A549 treated with AZD2906 at 1 μM for 4 hours (cell line): ENCODE results near the gene SERPINB3. TPM values are rescaled to one million over a fixed set of nuclear protein-coding genes. Genes with fewer than 3 reads are reported as not detected.

Experiments
- total RNA-seq: library from RNA; stranded (reverse); fragments of 200-300 nt; extraction: Qiagen RNA extraction; gene quantifications from 5 replicates; pipeline ENCODE4 v1.2.3, GENCODE V29; 2022

The SERPINB3 gene
- total RNA-seq = 0.06 to 0.14 TPM (median 0.09 TPM) in 5 replicates

DNA sequence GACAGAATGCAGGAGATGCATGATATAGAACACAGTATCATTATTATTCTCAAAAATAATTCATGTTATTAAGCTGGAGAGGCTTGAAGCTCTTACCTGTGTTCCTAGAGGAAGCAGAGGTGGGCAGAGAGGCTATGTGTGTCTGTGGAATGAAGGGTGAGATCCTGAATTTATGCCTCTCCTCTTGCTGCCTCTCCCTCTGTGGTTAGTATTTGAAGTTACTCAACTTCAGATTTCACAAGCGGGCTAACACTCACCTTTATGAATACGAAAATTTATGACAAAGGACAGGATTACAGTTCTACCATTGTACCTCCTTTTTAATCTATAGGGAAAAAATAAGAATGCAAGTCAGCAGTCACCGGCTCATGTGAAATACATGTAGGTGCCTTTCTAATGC, at the start of gene SERPINB3:
Gene SERPINB3, minus strand, starts transcription at position 144 of the 400 bp plus-strand sequence. CDS start 677 bp downstream, outside the sequence.

DNA sequence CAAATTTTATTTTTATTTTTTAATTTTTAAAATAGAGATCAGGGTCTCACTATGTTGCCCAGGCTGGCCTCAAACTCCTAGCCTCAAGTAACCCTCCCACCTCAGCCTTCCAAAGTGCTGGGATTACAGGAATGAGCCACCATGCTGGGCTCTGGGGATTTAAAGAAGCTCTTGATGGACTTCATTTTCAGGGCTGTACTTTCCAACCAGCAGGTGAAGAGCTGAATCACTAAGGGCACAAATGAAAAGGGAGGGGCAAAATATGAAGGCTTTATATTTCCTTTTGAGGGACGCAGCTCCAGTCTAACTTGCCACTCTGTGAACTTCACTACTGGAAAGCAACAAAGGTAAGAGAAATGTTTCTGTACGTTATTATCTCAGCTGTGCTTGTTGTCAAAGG, 41.0 kb upstream of the SERPINB3 start, which contains the start of gene SERPINB11:
Gene SERPINB11, plus strand, starts transcription at position 301 of the 400 bp plus-strand sequence. CDS start 7,234 bp downstream, outside the sequence.

DNA sequence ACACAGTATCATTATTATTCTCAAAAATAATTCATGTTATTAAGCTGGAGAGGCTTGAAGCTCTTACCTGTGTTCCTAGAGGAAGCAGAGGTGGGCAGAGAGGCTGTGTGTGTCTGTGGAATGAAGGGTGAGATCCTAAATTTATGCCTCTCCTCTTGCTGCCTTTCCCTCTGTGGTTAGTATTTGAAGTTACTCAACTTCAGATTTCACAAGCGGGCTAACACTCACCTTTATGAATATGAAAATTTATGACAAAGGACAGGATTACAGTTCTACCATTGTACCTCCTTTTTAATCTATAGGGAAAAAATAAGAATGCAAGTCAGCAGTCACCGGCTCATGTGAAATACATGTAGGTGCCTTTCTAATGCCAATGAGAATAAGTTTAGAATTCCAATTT, 17.6 kb downstream of the SERPINB3 start, which contains the start of gene SERPINB4:
Gene SERPINB4, minus strand, starts transcription at position 115 of the 400 bp plus-strand sequence. CDS start 679 bp downstream, outside the sequence.

Other genes with a start within 250 kb of the SERPINB3 start
- 18.5 to 24.8 TPM (median 20.3 TPM) in 5 replicates for gene VPS4B, start 239.4 kb downstream of the SERPINB3 start, total RNA-seq
- gene SERPINB5, start 184.9 kb downstream of the SERPINB3 start, total RNA-seq = 0.09 to 0.34 TPM (median 0.10 TPM) in 5 replicates
- not detected in 5 replicates for gene SERPINB12, start 119.5 kb downstream of the SERPINB3 start, total RNA-seq
- gene SERPINB13, start 74.5 kb downstream of the SERPINB3 start, total RNA-seq = not detected in 5 replicates
- 0.06 to 0.17 TPM (median 0.10 TPM) in 5 replicates for gene SERPINB4, start 17.6 kb downstream of the SERPINB3 start, total RNA-seq
- gene SERPINB11, start 41.1 kb upstream of the SERPINB3 start, total RNA-seq = 0.03 to 0.16 TPM in 2 of 5 replicates, not detected in the others
- gene SERPINB7, start 113.5 kb upstream of the SERPINB3 start, total RNA-seq = 1.6 to 3.0 TPM (median 2.2 TPM) in 5 replicates
- 0.05 to 0.09 TPM (median 0.05 TPM) in 3 of 5 replicates, not detected in the others for gene SERPINB2, start 225.8 kb upstream of the SERPINB3 start, total RNA-seq
- not detected in 5 replicates for gene SERPINB10, start 246.1 kb upstream of the SERPINB3 start, total RNA-seq